ENCODE data around the gene VSNL1.
A peak's percentile ranks its signal among the peaks of the same experiment; 100 is the strongest.

Gene VSNL1

DNA sequence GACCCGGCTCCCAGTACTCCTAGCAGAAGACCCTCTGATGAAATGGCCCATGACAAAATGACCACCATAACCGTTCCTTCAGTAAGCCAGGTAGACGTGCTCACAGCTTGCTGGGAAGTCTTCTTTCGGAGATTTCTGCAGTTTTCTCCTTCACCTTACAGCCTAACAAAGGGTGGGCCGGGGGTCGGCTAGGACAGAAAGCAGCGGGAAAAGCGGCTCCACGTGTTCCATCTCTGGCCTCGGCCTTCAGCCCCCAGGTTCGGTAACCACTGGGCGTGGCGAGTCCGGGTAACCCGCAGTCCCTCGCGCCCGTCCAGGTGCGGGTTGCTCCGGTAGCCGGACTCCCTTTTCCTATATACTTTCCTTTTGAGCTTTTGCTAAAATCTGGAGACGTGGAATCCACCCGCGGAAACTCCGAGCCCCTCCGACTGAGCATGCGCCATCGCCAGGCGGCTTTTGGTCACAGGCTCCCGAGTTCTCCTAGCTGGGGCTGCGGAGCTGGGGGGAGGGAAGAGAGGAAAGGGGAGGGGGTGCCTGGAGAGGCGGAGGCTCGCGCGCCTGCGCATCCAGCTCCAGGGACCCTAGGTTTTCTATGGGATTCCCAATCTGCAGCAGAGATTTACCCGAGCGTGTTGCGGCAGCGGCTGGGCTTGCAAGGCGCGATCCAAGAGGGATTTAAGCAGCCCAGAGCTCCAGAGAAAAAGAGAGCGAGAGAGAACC, at the start of gene VSNL1:
Gene VSNL1 (plus strand): TSS at position 604 of the 720 bp plus-strand sequence. CDS start 51,379 bp downstream, outside the sequence.
- DNase-seq (ENCODE audit: insufficient read length, low spot score) (no peak), FAIRE-seq (no peak)
- TF ChIP-seq POLR2A (IDR thresholded peaks at IDR 0.05; ENCODE audit: low read depth, low read length) = no peak

DNA sequence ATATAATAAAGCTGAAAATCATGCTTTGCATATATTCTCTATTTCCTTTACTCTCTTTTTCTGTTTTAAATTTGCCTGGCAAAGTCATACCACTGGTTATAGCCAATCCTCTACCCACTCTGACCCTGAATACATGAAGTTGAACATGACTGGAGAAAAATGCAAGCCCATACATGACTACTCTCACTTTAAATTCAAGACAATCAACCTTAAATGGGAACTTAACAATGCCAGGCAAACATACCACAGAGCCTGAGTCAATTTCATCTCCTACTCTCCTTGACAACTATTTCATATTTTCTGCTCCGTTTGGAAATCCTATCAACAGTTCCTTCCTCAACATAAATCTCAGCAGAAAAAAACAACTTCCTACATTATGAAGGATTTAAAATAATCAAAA, 44.9 kb upstream of the VSNL1 start:
- no peak for FAIRE-seq
- no peak for DNase-seq (ENCODE audit: insufficient read length, low spot score)
- TF ChIP-seq POLR2A (IDR thresholded peaks at IDR 0.05; ENCODE audit: low read depth, low read length) = no peak

DNA sequence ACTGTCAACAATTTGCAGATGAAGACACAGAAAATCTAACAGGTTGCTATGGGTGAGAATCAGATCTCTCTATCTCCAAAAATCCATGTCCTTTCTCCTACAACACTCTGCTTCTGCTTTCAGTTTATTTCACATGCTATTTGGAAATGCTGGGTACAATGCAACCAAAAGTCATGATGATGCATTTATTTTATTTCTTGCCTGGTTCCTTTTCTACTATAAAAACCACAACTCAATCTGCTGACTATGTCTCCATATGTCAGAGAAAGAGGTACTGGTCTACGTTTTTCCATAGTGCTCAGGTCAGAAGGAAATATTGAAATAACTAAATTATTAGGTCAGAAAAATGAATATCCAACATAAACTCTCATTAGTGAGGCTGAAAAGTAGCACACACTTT, 42.8 kb upstream of the VSNL1 start:
- no peak for TF ChIP-seq POLR2A (IDR thresholded peaks at IDR 0.05; ENCODE audit: low read depth, low read length)
- no peak for DNase-seq (ENCODE audit: insufficient read length, low spot score)
- no peak for FAIRE-seq

DNA sequence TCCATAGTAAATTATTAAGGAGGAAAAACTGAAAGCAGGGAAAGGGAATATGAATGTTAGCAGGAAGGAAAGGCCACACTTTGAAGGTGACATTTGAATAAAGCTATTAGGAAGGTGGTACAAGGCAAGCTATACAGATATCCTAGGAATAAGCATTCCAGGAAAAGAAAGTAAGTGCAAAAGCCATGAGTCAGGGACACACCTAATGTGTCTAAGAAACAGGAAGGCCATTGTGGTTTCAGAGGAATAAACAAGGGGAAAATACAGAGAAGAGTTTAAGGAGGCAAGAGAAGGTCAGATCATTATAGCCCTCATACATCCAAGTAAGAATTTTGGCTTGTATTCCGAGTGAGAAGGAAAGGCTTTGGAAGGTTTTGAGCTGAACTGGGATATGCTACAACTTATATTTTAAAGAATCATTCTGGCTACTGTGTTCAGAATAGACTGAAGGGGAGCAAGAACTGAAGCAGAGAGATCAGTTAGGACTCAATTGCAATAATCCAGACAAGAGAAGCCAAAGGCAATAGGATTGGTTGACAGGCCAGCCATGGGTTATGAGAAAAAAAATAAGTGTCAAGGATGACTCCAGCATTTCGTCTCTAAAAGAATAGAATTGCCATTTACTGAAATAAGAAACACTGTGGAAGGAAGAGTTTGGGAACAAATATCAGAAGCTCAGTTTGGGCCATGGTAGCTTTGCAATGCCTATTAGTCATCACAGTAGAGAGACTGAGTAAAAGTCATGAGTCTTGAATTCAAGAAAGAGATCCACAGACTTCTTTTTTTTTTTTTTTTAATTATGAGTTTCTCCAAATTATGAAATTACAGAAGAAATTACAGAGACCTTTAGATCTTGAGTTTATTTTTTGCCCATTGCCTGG, 33.5 kb upstream of the VSNL1 start:
- no peak for FAIRE-seq
- no peak for DNase-seq (ENCODE audit: insufficient read length, low spot score)
- no peak for TF ChIP-seq POLR2A (IDR thresholded peaks at IDR 0.05; ENCODE audit: low read depth, low read length)

DNA sequence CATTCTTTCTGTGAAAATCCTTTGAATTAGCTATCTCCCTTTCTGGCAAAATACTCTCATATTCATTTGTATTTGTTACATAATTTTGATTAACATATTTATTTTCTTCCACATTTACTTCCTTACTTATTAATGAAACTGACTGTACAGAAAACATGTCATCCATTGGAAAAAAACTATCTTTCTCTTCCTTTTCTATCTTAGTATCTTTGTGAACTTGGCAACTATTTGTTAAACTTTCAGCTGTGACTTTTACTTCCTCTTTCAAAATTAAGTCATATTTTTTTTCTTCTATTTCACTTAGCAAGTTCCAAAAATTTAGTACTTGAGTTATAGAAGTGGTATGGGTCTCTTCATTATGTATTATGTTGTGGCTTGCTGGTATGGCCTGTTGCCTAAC, 24.8 kb upstream of the VSNL1 start:
- DNase-seq (ENCODE audit: insufficient read length, low spot score) (no peak), FAIRE-seq (no peak)
- no peak for TF ChIP-seq POLR2A (IDR thresholded peaks at IDR 0.05; ENCODE audit: low read depth, low read length)

DNA sequence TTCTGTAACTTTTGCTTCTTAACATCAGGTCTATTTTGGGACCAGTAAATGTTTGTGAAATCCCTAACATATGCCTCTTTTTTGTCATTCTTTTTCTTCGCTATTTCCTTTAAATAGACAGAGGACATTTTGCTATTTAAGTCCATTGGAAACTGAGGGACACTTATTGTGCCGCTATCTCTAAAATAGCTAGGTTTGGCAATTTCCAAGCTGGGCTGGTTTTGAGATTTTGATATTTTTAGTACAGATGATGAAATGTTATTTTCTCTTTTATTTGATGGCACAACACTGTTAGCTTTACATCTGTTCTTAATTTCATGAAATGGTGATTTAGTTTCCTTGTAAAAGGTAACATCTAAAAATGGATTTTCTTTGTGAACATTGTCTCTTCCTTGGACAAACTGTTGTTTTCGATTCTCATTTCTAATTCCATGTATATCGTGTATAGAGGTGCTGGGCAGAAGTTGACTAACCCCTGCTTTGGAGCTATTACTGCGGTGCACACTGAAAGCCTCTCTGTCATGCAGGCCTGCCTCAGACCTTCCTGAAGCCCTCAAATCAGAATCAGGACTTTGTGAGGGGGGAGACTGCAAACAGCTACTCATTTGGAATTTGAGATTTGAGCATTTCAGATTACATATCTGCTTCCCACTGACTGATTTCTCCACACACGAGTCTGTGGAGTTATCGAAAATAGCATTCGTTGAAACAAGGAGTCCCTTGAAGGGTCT, 22.9 kb upstream of the VSNL1 start:
- FAIRE-seq (no peak), DNase-seq (ENCODE audit: insufficient read length, low spot score) (no peak)
- TF ChIP-seq POLR2A (IDR thresholded peaks at IDR 0.05; ENCODE audit: low read depth, low read length) = no peak

DNA sequence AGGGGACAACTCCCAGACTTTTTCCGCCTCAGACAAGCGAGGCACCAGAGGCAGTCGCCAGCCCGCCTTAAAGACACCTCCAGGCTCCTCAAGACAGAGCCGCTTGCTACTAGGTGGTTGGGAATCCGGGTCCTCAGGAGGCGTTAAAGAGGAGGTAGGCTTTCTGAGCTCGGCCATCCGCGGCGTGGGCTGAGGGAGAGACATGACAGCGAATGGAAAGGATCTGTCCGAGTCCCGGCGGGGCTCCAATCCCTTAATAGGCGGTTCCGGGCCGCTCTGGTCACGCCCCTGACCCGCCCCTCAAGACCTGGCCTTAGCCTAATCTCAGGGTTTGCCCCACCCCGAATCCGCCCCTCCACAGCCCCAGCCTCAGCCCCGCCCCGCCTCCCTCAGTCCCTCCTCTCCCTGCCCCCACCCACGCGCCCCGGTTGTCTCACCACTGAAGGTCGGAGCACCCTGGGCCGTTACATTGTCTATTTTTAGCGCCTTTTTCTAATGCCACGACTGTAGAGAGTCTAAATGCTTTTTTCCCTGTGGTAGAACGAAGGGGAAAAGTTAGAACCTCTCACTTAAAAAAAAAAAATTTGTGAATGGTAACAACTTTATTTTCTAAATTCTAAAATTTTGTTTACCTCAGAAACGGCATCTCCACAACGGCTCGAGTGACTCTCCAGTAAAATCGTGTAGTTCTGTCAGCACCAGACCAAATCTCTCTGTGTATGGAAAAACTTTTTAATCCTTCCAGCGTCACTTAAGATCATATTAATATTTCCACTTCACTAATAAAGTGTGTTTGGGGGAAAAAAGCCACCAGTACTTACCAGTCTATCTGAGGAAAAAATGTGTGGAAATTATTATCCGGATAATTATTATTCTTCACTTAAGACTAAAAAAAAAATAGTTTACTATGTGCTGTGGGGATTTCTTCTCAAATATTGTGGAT, 22.0 kb upstream of the VSNL1 start, which contains the start of gene RAD51AP2:
Gene RAD51AP2 (minus strand): TSS at position 229 of the 943 bp plus-strand sequence. CDS start 25 bp downstream, at position 204.
- peak; percentile 47; the same call in 1 of the 2 replicates for TF ChIP-seq POLR2A (IDR thresholded peaks at IDR 0.05; ENCODE audit: low read depth, low read length)
- peak; percentile 44 for DNase-seq (ENCODE audit: insufficient read length, low spot score)
- FAIRE-seq = no peak

DNA sequence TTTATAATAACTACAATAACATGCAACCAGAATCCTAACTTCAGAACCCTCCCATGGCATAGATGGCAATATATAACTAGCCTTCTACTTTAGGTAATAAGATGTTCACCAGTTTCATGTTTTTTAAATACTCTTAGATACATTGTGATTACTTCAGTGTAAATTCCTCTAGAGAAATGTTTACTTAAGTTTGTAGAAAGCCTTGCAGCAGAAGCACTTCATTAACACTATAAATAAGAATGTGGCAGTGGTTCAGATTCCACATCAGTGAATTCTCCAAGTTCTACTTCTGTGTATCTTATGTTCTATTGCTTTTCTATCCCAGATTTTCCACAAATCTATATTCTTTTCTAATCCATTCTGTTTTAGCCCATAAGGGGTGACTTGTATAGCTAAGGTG, 21.0 kb upstream of the VSNL1 start:
- TF ChIP-seq POLR2A (IDR thresholded peaks at IDR 0.05; ENCODE audit: low read depth, low read length) = no peak
- DNase-seq (ENCODE audit: insufficient read length, low spot score) (no peak), FAIRE-seq (no peak)

DNA sequence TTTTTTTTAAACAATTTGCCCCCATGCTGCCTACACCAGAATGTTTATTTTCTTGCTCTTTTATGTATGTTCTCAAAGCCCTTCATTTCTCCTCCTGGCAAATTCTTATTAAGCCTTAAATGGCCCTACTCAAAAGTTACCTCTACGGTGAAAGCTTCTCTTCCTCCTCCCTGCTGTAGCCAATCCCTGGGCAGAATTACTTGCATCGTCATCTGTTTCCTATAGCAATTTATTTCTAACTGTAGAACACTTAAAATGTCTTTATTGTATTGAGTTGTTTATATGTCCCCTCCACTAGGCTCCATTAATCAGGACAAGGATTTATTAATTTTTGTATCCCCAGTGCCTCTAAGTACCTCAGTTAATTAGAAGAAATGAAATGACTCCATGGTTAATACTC, 19.7 kb upstream of the VSNL1 start:
- DNase-seq (ENCODE audit: insufficient read length, low spot score) (no peak), FAIRE-seq (no peak)
- no peak for TF ChIP-seq POLR2A (IDR thresholded peaks at IDR 0.05; ENCODE audit: low read depth, low read length)

DNA sequence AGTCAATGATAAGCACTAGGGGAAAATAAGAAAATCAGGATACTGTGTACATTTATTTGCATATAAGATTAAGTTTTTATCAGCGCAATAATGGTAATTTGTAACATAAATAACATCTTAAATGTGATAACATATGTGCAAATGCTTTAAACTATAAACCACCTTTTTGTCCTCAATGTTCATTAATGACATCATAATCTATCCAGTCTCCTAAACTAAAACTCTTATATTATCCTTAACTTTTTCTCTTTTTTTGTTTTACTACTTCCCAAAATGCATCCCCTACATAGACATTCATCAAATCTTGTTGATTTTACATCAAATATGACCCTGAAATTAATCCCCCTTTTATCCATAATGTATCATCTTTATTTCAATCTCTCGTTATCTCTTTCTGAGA, 18.9 kb upstream of the VSNL1 start:
- FAIRE-seq = no peak
- no peak for TF ChIP-seq POLR2A (IDR thresholded peaks at IDR 0.05; ENCODE audit: low read depth, low read length)
- DNase-seq (ENCODE audit: insufficient read length, low spot score) = no peak

DNA sequence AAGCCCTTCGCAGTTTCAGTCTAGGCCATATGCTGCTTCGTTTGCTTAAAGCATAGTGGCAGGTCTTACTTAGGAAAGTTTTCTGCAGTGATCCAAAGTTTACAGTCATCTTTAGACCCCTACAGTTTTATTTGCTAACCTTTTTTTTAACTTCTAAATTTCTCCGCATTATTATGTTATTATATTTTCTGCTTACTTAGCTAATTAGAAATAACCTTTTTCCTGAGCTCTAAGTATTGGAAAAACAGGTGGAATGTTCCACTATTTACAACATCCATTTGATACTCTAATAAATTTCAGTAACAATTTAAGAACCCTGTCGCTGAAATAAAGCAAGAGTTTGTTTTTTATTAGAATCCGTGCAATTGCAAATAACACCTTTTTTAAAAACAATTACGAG, 18.2 kb upstream of the VSNL1 start:
- DNase-seq (ENCODE audit: insufficient read length, low spot score) (no peak), FAIRE-seq (no peak)
- no peak for TF ChIP-seq POLR2A (IDR thresholded peaks at IDR 0.05; ENCODE audit: low read depth, low read length)

DNA sequence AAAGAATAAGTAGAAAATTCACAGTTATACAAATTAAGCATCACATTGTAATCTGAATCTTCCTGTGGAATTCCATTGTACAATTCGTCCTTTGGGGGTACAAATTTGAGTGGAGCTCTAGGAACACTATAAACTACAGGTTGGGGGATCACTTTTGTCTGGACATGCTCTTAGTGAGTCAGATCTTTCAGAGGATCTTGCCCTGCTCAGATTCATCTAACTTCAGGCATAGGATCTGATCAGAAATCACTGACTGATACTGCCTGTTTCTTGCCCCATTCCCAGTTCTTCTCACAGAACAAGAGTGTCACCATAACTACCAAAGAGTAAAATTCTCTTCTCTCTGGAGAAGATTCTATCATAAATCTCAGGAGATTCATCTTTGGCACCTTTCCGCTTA, 10.7 kb upstream of the VSNL1 start:
- DNase-seq (ENCODE audit: insufficient read length, low spot score) = no peak
- no peak for FAIRE-seq
- no peak for TF ChIP-seq POLR2A (IDR thresholded peaks at IDR 0.05; ENCODE audit: low read depth, low read length)

DNA sequence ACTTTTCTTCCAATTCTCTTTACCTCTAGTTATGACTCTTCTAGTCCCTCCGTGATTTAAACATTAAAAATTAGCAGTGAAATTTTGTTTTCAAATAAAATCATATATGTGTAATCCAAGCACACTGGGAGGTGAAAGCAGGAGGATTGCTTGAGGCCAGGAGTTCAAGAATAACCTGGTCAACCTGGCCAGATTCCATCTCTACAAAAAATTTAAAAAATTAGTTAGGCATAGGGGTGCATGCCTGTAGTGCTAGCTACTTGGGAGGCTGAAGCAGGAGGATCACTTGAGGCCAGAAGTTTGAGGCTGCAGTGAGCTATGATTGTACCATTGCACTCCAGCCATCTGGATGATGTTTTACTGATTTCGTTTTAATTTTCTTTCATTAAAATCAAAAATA, 7.0 kb upstream of the VSNL1 start:
- TF ChIP-seq POLR2A (IDR thresholded peaks at IDR 0.05; ENCODE audit: low read depth, low read length) = no peak
- FAIRE-seq (no peak), DNase-seq (ENCODE audit: insufficient read length, low spot score) (no peak)
